Activated CD8-positive, alpha-beta memory T cell treated with anti-CD3 and anti-CD28 coated beads, Interleukin-2, amount 10 ng/mL, durations not matched to agents 7 days and 5 days (primary cell): ENCODE results near the gene SINHCAF. TPM values are rescaled to one million over a fixed set of nuclear protein-coding genes. Genes with fewer than 3 reads are reported as not detected.

Experiments used
- ATAC-seq: fragments of 150-1000 bp; cut with Tn5 transposase; one replicate; pipeline ENCODE4 v1.10.0; 2021; ENCODE audit warnings: moderate library complexity
- CTCF ChIA-PET: fragments of 350-600 bp; sonication (Branson Sonifier 250); formaldehyde crosslinking; loops from one replicate; lab custom pipeline; 2021; ENCODE audit warnings: antibody characterized with exemption; lab: Charles Lee
- DNase-seq: peaks from one replicate; pipeline ENCODE4 v3.0.0-alpha.2; 2020
- H3K27ac Mint-ChIP-seq: one replicate; pipeline ENCODE4 v1.8.0; 2021; ENCODE audit warnings: mild to moderate bottlenecking, mixed read lengths
- H3K27me3 Mint-ChIP-seq: one replicate; pipeline ENCODE4 v1.8.0; 2021; ENCODE audit warnings: mixed read lengths
- H3K36me3 Mint-ChIP-seq: one replicate; pipeline ENCODE4 v1.8.0; 2021; ENCODE audit warnings: mild to moderate bottlenecking, mixed read lengths
- H3K4me1 Mint-ChIP-seq: one replicate; pipeline ENCODE4 v1.8.0; 2021; ENCODE audit warnings: mixed read lengths
- H3K4me3 Mint-ChIP-seq: one replicate; pipeline ENCODE4 v1.8.0; 2021; ENCODE audit warnings: mild to moderate bottlenecking, moderate library complexity, mixed read lengths
- H3K9me3 Mint-ChIP-seq: one replicate; pipeline ENCODE4 v1.8.0; 2022; ENCODE audit warnings: low read depth, mixed read lengths
- total RNA-seq, 2 experiments: library from RNA; stranded (reverse); gene quantifications; one replicate each; pipeline ENCODE4 v1.2.3, GENCODE V29; 2021

Gene SINHCAF
- total RNA-seq, 2 experiments from 2014 or later = 78.5 to 120 TPM

DNA sequence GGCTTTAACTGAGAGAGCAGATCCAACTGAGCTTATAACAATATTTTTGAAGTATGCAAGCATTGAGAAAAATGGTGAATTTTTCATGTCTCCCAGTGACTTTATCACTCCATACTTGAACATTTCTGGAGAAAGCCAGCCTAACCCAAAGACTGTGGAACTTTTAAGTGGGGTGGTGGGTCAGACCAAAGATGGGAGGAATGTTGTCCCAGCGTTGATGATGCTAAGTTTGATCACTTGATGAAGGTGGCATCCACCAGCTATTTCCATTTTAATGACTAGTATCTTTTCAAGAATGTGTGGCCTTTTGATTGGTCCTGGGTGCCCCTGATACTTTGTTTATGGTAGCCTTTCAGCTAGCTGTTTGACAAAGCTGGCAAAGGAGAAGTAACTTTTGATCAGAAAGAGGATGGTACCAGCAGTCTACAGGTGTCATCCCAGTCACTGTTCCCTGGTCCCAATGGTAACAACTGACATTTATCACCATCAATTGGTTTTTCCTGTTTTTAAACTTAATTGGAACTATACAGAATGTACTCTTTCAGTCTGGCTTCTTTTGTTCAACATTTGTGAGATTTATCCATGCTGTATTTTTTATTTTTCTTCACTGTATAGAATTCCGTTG is 14.2 kb downstream of the SINHCAF start:
- CTCF ChIA-PET = no interaction called here
- Mint-ChIP-seq H3K36me3 (peaks cover 58% of the 10 kb centered on the region), H3K9me3 (peaks cover 9% of the 10 kb centered on the region), H3K4me3 (no peak overlapping the region), H3K4me1 (peaks cover 23% of the 10 kb centered on the region), H3K27ac (peak overlapping the region; percentile 51), H3K27me3 (no peaks in the 10 kb centered on the region)
- ATAC-seq (no peak), DNase-seq (no peak)

DNA sequence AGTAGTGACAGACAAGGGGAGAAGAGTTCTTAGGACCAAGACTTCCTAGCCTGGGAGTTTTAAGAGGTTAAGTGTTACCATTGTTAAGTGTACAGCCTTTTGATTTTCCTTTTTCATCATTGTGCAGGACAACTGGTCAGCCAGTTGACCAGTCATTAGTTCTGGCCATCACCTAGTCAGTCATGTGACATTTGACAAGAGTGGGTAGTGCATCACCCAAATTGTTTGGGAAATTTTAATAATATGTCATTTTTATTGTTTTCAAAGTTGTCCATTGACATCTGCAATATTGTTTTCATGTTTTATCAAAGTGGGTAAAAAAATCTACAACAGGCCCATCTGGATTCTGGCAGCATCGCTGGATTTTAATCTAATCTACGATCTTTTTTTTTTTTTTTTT is 15.5 kb downstream of the SINHCAF start:
- CTCF ChIA-PET = no interaction called here
- Mint-ChIP-seq H3K4me1 (peaks cover 22% of the 10 kb centered on the region), H3K36me3 (peaks cover 64% of the 10 kb centered on the region)

DNA sequence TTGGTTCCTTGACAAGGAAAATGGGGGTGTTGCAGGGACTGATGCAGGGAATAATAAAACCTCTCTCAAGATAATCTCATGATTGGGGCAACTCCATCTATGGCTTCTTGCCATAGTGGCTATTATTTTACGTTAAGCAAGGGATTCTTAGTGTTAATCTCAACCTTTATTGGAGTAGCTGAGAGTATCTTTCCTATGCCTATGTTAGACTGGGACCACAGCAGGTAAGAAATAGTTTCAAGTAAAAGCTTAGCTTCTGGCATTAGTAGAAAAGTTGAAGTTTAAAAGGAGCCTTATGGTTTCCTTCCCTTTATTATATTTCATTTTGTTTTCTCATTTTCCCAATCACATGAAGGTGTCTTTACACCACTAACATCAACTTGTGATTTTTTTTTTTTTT is 16.7 kb downstream of the SINHCAF start:
- Mint-ChIP-seq H3K27me3 (no peaks in the 10 kb centered on the region), H3K9me3 (peaks cover 7% of the 10 kb centered on the region), H3K27ac (no peak overlapping the region), H3K36me3 (peaks cover 66% of the 10 kb centered on the region), H3K4me1 (peaks cover 12% of the 10 kb centered on the region), H3K4me3 (no peak overlapping the region)
- CTCF ChIA-PET = interaction anchor here (0.7 to 2.3 kb wide), 2 partner anchors 8 to 37 kb away, joined by 4 to 11 read pairs; no protein-coding TSS in a partner anchor
- ATAC-seq (no peak), DNase-seq (no peak)

More for the DNA sequence above, 15.5 kb downstream of the SINHCAF start:
- Mint-ChIP-seq H3K4me3 (no peak overlapping the region), H3K9me3 (peaks cover 9% of the 10 kb centered on the region), H3K27ac (peak overlapping the region; percentile 32), H3K27me3 (no peaks in the 10 kb centered on the region)
- DNase-seq = no peak
- no peak for ATAC-seq

DNA sequence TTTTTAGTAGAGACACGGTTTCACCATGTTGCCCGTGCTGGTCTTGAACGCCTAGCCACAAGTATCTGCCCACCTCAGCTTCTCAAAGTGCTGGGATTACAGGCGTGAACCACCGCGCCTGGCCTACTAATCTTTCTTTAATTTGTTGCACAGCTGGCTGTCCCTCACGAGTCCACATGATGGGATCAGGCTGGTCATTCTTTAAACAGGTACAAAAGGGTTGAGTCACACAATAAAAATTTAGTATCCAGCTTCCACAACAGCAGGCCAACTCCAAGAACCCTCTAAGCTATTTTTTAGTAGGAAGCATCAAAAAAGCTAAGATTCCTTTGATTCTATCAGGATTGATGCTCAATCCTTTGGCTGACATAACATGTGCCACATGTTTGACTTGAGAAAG is 17.8 kb downstream of the SINHCAF start:
- Mint-ChIP-seq H3K9me3 (peaks cover 7% of the 10 kb centered on the region), H3K36me3 (peaks cover 69% of the 10 kb centered on the region), H3K27ac (no peak overlapping the region), H3K27me3 (no peaks in the 10 kb centered on the region), H3K4me1 (peaks cover 12% of the 10 kb centered on the region), H3K4me3 (no peak overlapping the region)
- no peak for DNase-seq
- ATAC-seq = no peak
- CTCF ChIA-PET = interaction anchor here (1.3 to 2.3 kb wide), 2 partner anchors 8 to 36 kb away, joined by 5 to 11 read pairs; no protein-coding TSS in a partner anchor

DNA sequence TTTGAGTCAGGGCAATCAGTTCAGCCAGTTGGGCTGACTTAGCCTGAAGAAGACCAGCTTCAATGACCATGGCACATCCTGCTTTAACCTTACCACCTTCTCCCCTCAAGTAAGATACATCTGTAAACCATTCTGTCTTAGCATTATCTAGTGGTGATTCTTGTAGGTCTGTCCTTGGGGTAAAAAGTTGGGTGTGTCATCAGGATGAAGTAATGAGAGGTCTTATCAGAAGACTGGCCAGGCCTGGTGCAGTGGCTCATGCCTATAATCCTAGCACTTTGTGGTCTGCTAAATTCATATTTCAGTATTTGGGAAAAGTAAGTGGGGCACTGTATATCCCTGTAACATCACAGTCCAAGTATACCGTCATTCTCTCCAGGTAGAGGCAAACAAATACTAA is 19.1 kb downstream of the SINHCAF start:
- Mint-ChIP-seq H3K27me3 (no peaks in the 10 kb centered on the region), H3K36me3 (peaks cover 69% of the 10 kb centered on the region), H3K4me3 (no peak overlapping the region), H3K27ac (no peak overlapping the region), H3K4me1 (peaks cover 10% of the 10 kb centered on the region), H3K9me3 (peaks cover 4% of the 10 kb centered on the region)
- CTCF ChIA-PET = no interaction called here
- ATAC-seq (no peak), DNase-seq (no peak)

DNA sequence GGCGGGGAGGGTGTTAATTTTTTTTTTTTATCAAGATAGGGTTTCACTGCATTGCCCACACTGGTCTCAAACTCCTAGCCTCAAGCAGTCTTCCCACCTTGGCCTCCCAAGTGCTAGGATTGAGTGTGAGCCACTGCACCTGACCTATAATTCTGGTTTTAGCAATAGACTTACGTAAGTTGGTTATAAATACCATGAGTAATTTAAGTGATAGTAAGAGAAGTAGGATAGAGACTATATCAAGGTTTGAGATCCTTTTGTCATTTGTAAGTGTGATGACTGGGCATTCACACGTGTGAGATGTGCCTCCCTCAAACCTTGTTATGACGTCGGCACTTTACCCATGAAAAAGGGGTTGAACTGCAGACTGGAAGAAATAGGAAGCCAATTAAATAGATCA is 22.5 kb downstream of the SINHCAF start:
- Mint-ChIP-seq H3K27me3 (no peaks in the 10 kb centered on the region), H3K4me1 (peaks cover 21% of the 10 kb centered on the region), H3K27ac (no peak overlapping the region), H3K36me3 (peaks cover 65% of the 10 kb centered on the region), H3K4me3 (no peak overlapping the region), H3K9me3 (no peaks in the 10 kb centered on the region)
- no peak for ATAC-seq
- no peak for DNase-seq
- CTCF ChIA-PET = no interaction called here

DNA sequence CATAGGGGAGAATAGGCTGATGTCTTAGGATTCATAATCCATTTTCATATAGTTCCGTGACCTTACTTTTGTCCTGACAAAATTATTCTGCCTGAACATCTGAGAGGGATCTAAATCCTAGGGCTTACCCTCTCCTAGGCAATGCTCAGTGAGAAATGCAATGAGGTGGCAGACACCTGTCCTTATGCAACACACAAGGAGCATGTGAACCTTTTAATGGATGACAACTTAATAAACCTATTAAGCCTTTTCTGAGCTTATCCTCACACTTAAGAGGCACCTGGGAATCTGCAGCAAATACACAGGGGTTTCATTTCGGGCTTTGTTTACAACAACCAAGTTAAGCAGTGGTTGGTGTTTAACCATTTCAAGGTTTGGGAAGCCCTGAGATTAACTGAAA is 24.6 kb downstream of the SINHCAF start:
- DNase-seq = no peak
- Mint-ChIP-seq H3K27me3 (no peaks in the 10 kb centered on the region), H3K27ac (no peak overlapping the region), H3K4me1 (peaks cover 26% of the 10 kb centered on the region), H3K9me3 (no peaks in the 10 kb centered on the region), H3K36me3 (peaks cover 73% of the 10 kb centered on the region), H3K4me3 (no peak overlapping the region)
- ATAC-seq = no peak
- CTCF ChIA-PET = interaction anchor here (0.6 kb wide), 1 partner anchor 8 kb away, joined by 4 read pairs; no protein-coding TSS in a partner anchor

DNA sequence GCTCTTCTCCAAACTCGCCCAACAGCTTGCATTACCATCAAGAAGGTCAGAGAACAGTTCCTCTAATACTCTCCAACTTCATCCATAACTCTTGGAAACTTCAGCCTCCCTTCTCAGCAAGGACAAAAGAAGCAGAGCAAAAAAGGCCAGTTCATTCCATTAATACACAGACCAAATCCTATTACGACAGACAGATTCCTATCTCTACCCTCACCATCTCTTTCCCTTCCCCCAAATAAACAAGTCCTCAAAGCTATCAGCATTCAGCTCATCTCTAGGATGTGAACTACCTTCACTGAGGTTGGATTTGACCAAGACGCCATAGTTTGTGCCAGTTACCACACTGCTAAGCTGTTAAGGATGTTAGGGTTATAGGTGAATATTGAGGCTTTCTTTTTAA is 25.2 kb downstream of the SINHCAF start:
- no peak for ATAC-seq
- Mint-ChIP-seq H3K27ac (peak overlapping the region; percentile 18), H3K4me1 (peaks cover 26% of the 10 kb centered on the region), H3K9me3 (no peaks in the 10 kb centered on the region), H3K4me3 (no peak overlapping the region), H3K27me3 (no peaks in the 10 kb centered on the region), H3K36me3 (peaks cover 73% of the 10 kb centered on the region)
- DNase-seq = no peak
- CTCF ChIA-PET = interaction anchor here (0.6 to 1.1 kb wide), 2 partner anchors 8 to 29 kb away, joined by 3 to 4 read pairs; no protein-coding TSS in a partner anchor

DNA sequence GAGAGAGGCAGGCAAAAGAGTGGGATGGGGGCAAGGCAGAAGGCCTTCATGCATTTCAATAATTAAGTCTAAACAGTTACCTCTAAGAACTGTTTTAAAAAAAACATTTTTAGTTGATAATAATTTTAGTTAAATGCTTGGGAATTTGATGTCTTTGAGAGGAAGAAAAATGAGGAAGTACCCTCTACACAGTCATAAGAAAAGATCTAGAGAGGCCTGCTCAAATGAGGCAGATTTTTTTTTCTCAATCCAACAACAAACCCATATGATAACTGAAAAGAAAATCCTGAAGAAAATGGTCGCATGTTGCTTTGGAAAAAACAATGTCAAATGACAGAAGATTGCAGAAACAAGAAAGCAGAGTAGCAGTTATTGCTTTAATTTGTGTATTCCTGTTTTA is 25.6 kb downstream of the SINHCAF start:
- no peak for DNase-seq
- H3K4me3 Mint-ChIP-seq = no peak overlapping the region
- peaks cover 26% of the 10 kb centered on the region for H3K4me1 Mint-ChIP-seq

DNA sequence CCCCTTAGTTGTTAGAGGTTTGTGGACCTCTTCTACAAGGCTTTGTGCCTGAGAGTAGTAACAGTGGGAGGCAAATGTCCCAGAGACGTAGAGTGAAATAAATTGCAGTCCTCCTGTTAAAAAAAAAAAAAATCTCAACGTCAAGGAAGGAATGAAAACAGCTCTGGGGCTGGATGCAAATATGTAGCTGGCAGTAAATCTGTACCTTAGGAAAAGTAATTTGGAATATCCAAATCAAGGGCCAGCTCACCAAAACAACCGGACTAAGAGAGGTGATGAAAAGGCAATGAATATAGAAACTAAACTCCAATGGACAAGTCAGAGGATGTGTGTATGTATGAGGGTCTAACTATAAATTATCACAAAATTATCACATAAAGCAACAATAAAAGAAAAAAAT is 27.0 kb downstream of the SINHCAF start:
- Mint-ChIP-seq H3K9me3 (no peaks in the 10 kb centered on the region), H3K4me3 (no peak overlapping the region), H3K36me3 (peaks cover 69% of the 10 kb centered on the region), H3K27ac (peak overlapping the region; percentile 68), H3K4me1 (peaks cover 26% of the 10 kb centered on the region), H3K27me3 (no peaks in the 10 kb centered on the region)
- DNase-seq (no peak), ATAC-seq (no peak)
- CTCF ChIA-PET = interaction anchor here (1.8 to 2.9 kb wide), 3 partner anchors 9 to 27 kb away, joined by 5 to 12 read pairs (median 7); partner anchors contain the start of gene SINHCAF

More for the DNA sequence above, 25.6 kb downstream of the SINHCAF start:
- H3K36me3 Mint-ChIP-seq = peaks cover 72% of the 10 kb centered on the region
- no peak overlapping the region for H3K27ac Mint-ChIP-seq
- no peaks in the 10 kb centered on the region for H3K27me3 Mint-ChIP-seq
- no peaks in the 10 kb centered on the region for H3K9me3 Mint-ChIP-seq
- CTCF ChIA-PET = interaction anchor here (1.1 to 1.8 kb wide), 2 partner anchors 8 to 28 kb away, joined by 3 to 5 read pairs; no protein-coding TSS in a partner anchor
- ATAC-seq = no peak

DNA sequence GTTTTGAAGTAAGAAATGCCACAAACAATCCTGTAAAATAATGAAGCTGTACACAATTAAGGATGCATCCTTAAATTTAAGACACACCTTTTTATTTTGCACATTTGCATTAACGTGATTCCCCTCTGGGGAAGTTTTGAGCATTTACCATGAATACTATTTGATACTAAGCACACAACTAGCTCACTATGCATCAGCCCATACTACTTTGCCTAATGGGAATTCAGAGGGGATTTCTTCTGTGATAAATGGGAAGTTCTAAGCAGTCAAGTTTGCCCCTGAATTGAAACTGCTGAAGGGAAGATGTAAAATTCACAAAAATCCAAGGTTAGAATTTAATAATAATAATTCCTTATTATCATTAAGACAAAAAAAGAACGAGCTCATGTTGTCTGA is 27.4 kb downstream of the SINHCAF start:
- no peak overlapping the region for H3K4me3 Mint-ChIP-seq
- H3K27ac Mint-ChIP-seq = no peak overlapping the region
- peaks cover 24% of the 10 kb centered on the region for H3K4me1 Mint-ChIP-seq
- H3K9me3 Mint-ChIP-seq = no peaks in the 10 kb centered on the region
- peaks cover 69% of the 10 kb centered on the region for H3K36me3 Mint-ChIP-seq
- H3K27me3 Mint-ChIP-seq = no peaks in the 10 kb centered on the region
- CTCF ChIA-PET = interaction anchor here (2.2 to 2.9 kb wide), 2 partner anchors 26 to 28 kb away, joined by 7 to 12 read pairs; partner anchors contain the start of gene SINHCAF
- ATAC-seq = no peak
- no peak for DNase-seq

DNA sequence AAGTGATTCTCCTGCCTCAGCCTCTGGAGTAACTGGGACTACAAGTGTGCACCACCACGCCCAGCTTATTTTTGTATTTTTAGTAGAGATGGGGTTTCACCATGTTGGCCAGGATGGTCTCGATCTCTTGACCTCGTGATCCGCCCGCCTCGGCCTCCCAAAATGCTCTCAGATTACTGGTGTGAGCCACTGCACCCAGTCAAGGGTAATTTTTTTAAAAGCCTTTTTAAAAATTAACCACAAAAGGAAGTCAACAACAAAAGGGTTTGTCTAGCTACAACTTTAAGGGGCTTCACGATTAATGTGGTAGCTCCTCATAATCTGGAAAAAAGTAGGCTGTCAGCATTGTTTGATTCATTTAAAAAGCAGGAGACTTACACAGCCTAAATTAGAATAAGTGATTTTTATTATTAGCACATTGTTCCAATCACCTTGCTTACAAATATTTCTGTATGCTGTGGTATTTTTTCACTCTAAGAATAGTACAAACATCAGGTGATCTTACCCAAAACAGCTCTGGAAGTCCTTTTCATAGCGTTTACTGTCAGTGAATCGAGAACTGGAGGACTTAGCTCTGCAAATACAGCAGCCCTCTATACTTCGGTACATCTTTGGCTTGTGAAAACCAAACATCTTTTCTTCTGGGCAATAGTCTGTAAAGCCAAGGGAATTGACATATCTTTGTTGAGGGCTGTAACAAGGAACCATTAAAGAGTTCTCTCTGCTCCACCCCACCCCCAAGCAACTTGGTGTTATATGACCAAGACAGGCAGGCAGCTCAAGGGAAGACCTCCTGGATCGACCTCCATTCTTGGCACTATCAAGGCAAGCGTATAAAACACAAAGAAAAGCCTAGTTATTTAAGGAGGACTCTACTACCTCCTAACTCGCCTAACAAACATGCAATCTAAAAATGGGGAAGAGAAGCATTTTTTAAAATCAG is 28.1 kb downstream of the SINHCAF start:
- ATAC-seq = no peak
- no peak for DNase-seq
- no peak overlapping the region for H3K4me3 Mint-ChIP-seq
- H3K27ac Mint-ChIP-seq = peak overlapping the region; percentile 51
- H3K9me3 Mint-ChIP-seq = no peaks in the 10 kb centered on the region
- H3K27me3 Mint-ChIP-seq = no peaks in the 10 kb centered on the region
- H3K36me3 Mint-ChIP-seq = peaks cover 69% of the 10 kb centered on the region
- CTCF ChIA-PET = interaction anchor here (1.2 to 2.9 kb wide), 3 partner anchors 22 to 28 kb away, joined by 3 to 12 read pairs (median 7); partner anchors contain the start of gene SINHCAF
- H3K4me1 Mint-ChIP-seq = peaks cover 23% of the 10 kb centered on the region

DNA sequence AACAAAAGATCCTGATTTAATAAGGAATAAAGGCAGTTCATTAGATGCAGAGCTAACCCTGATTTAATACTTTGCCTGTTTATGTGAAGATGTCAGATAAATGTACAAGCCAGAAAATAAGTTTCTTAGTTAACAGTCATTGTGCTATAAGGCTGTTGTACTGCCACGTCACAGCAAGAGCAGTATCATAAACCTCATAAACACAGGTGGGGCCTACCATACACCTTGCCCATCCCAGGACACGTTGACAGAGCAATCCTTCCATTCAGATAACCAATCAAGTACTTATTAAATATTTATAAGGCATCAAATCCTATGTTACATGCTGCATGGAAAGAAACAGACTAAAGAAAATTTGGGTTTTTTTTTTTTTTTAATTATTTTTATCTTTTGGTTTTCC is 36.5 kb downstream of the SINHCAF start:
- CTCF ChIA-PET = interaction anchor here (1.0 to 2.8 kb wide), 2 partner anchors 15 to 18 kb away, joined by 3 to 9 read pairs; no protein-coding TSS in a partner anchor
- no peak for ATAC-seq
- Mint-ChIP-seq H3K27ac (no peak overlapping the region), H3K9me3 (no peaks in the 10 kb centered on the region), H3K4me3 (no peak overlapping the region), H3K27me3 (no peaks in the 10 kb centered on the region), H3K36me3 (peaks cover 63% of the 10 kb centered on the region), H3K4me1 (no peaks in the 10 kb centered on the region)
- no peak for DNase-seq
